GOT3 (cell line): Measurements from ENCODE around the gene NLRP4.
"Not testable (repeated sequence)": the region's sequence is repeated elsewhere in the genome, so short reads cannot be mapped to it uniquely, and the experiment has no call there.

Experiments
- DNase-seq: peaks from one replicate; lab custom pipeline; 2025; ENCODE audit warnings: mixed read lengths; lab: John Stamatoyannopoulos, UW

NLRP4 gene

DNA sequence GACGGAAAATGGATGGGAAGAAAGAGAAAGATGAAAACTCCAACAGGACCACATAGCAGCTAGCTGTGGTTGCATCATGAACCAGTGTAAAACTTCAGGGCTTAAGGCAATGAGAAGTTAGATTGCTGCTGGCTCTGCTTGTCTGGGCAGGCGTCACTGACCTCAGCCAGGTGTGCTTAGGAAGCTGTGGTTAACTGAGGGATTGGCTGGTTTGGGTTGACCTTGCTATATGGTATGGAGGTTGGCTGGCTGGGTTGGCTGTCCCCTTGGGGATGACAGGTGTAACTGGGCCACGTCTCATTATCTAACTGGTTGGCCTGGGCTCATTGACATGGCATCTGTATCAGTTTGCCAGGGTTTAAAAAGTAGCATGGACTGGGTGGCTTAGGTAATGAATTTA lies 40.9 kb downstream of the NLRP4 start:
- DNase-seq, result no peak

DNA sequence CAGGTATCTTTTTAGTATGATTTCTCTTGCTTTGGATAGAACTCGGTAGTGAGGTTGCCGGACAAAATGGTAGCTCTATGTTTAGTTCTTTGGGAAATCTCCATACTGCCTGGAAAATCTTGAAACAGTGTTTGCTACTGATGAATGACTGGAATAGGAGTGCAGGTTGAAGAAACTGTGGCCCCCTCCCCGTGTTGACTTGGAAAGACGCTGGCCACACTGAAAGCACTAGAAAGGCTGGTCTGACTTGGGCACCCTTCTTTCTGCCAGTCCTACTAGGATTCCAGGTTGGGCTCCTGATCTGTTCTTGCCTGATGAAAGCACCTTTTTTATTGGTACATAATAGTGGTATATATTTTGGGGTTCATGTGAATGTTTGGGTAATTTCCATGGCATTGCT lies 46.3 kb downstream of the NLRP4 start:
- no peak for DNase-seq

DNA sequence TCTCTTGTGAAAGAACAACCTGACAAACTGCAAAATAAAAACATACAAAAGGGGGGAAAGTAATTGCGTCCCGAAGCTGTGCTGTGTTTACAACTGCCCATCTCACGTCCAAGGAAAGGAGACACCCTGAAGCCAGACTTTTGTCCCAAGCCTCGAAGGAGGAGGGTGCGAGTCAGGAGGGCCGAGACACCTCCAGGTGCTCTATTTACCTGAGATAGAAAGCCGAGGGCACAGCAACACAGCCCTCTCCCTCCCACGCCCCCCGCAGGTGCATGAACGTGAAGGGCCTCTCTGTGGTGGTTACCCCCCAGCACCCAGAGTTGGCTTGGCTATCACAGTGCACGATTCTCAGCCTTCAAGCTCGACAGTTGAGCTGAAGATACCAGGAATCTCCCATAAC lies 62.6 kb downstream of the NLRP4 start:
- DNase-seq, result no peak

DNA sequence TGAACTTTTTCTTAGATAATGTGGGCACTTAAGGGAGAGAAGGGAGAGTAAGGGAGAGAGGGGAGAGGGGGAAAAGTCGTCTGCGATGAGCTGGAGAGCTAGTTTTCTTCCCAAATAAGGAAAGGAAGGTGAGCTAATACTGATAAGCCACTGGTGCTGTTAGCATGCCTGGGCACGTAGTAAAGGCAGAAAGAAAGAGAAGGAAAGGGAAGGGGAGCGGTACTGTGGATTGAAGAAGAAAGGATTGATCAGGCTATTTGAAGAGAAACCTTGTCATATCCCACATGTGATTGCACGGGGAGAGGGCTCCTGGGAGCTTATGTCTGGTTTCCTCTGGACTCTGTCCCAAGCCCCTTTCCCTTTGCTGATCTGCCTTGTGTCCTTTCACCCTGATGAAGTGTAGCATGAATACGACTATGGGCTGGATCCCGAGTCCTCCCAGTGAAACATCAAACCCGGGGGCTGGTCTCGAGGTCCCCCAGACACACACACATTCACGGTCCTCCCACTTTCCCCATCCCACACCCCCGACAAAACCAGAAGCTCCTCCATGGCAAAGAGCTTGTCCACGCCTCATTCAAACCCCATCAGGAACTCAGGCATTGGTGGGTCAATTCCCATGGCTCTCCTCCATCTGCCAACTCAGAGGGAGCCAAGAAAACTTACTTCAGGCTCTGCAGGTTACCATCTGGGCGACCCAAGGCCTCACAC lies 65.2 kb downstream of the NLRP4 start:
- no peak for DNase-seq

DNA sequence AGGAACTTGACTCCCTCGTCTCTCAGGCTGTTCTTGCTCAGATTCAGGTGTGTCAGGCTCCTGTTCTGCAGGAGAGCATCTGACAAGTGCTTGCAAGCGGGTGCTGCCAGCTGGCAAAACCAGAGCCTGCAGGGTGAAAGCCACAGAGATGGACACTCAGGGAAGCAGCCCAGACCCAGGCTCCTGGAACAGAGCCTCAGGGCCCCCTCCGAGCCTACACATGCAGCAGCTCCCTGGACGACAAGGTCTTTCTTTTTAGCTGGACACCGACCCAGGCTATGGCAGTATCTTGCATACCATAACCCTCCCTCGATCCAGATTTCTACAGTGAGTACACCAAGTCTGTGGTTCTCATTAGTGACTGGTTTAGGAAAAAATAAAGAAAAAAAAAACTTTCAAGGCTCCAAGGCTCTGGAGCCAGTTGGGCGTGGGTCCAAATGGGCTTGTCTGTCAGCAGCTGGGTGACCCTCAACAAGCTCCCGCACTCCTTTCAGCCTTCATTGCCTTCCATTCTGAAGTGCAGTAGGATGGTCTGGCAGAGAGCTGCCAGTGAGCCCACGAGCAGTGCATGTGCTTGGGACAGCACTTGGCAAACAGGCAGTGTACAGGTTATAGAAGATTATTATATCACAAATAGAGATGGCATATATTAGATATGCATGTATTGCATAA lies 65.9 kb downstream of the NLRP4 start:
- DNase-seq, result no peak

DNA sequence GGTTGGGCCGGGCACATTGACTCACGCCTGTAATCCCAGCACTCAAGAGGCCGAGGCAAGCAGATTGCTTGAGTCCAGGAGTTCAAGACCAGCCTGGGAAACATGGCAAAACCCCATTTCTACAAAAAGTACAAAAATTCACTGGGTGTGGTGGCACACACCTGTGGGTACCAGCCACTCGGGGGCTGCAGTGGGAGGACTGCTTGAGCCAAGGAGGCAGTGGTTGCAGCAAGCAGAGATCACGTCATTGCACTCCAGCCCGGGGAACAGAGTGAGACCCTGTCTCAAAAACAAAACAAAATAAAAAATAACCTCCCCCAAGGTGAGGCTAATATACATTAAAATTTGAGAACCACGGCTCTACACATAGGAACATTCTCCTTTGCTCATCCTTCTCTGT lies 70.9 kb downstream of the NLRP4 start:
- no peak for DNase-seq

DNA sequence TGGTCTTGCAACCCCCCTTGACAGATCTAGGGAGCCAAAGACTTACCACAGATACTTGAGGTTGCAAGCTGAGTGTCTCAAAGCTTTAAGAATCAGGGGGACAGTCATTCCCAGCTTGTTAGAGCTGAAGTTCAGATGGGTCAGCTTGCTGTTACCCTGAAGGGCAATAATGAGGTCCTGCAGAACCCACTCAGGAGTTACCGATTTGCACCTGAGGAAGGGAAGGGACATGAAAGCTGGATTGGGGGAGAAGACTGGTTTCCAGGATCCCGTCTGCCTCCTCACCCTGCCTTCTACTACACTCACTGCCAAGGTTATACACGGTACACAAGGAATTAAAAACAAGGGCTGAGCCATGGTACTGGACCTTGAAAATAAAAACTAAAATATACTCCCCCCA lies 71.4 kb downstream of the NLRP4 start:
- no peak for DNase-seq

DNA sequence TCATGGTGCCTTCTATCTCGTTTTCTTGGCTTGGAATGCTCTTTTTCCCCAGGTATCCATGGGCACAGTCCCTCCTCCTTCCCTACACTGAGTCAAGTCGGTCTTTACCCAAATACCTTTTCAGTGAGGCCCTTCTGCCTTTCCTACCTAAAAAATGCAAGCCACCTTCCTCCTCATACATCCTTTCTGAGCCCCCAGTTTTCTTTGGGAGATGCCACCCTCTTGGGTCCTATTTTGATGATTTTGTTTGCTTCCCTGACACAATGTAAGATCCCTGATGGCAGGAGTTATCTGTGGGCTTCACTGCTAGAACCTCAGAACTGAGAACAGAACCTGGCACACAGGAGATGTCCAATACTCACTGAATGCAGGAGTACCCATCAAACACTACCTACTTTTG lies 73.5 kb downstream of the NLRP4 start:
- DNase-seq, result no peak

DNA sequence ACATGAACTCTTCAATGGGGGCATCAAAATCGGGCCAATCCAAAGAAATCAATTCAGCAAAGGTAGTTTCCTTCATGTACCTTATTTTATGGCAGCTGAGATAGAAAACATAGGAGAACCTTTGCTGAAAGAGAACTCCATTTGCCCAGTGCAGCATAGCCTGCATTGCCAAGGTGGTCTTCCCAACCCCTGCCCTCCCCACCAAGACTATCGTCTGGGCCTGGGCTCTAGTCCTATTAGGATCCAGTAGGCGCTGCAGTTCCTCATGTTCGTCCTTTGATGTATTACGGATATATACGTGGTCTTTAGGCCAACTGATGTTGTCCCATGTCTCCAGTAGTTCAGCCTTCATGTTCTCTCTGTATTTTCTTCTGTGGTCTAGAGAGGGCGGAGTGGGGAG lies 76.6 kb downstream of the NLRP4 start:
- DNase-seq, result no peak

DNA sequence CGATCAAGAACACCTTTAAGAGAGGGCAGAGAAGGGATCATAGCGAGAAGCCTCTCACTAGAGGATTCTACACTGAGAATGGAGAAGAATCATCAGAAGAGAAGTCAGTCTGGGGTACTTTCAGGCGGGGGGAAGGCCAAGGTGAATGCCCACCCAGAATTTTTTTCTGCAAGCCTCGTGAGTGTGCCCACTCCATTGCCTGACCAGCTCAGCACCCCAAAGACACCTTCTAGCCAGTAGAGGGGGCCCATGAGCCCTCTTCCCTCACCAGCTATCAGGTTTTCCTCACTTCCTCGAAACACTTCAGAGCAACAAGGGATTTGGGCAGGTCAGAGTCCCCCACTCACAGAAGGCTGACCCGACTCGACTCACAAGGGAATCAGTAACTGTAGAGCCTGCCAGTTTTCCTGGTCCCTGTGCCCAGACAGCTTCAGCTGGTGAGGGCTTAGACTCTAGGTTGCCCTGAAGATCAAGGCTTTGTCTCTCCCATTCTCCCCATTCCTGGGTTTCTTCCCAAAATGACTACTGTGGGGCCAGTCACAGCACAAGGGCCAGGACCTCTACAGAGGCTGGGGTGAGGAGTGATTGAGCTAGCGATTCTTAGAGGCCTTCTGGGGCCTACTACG lies 77.4 kb downstream of the NLRP4 start:
- DNase-seq, result no peak

DNA sequence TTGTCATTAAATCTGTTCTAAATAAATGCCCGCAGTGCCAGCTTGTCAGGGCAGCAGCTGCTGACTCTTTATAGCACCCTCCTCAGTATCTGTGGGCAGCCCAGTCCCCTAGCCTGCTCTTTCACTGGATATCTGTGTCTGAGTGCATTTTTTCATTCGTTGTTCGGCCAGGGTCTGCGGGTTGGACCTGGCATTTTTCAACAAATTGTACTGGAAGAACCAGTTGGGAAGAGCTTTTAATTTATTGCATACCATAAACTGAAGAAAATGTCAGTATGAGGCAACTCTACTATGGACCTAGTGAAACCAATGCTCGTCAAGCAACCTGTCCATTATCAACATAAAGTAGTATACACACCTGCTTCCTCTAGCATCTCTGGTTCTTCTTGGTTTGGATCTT lies 87.2 kb downstream of the NLRP4 start:
- no peak for DNase-seq

DNA sequence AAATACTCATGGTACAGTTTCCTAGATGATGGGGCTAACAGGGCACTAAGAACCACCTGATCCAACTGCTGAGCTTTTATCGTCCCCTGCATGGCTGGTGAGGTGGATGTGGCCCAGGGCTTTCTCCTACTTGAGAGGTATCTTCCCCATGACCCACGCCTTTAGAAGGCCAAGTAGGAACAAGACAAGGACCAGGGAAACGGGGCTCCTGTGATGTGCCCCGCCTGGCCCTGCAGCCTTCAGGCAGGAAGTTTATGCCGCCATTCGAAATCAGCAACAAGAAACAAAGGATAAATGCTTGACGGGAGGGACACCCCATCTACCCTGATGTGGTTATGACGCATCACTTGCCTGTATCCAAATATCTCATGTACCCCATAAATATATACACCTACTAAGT lies 91.7 kb downstream of the NLRP4 start:
- DNase-seq, result no peak

DNA sequence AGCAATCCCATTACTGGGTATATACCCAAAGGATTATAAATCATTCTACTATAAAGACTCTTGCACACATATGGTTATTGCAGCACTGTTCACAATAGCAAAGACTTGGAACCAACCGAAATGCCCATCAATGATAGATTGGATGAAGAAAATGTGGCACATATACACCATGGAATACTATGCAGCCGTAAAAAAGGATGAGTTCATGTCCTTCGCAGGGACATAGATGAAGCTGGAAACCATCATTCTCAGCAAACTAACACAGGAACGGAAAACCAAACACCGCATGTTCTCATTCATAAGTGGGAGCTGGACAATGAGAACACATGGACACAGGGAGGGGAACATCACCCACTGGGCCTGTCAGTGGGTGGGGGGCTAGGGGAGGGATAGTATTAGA lies 92.9 kb downstream of the NLRP4 start:
- DNase-seq, result not testable (repeated sequence)

DNA sequence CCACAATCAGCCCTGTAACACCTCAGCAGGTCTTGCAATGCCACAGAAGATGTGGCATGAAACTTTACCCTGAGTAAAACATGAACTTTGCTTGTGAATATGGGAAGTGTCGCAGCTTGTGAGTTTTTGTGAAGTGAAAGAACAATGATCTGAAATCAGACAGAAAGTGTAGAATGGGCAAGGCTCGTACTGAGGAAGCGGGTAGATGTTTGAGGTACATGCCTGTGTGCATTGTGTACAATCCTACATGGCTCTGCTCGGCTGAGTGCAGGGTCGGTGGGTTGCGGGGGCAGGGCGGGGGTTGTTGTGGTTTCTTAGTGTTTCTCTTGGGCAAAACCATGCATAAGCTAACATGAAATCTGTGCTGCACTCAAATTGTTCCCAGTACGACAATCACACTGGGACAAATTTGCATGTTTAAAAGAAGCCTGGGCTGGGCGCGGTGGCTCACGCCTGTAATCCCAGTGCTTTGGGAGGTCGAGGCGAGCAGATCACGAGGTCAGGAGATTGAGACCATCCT lies 94.7 kb downstream of the NLRP4 start:
- no peak for DNase-seq
